ENCODE data around the gene DUSP7. TPM values are rescaled to one million over a fixed set of nuclear protein-coding genes. Genes with fewer than 3 reads are reported as not detected.

The DUSP7 gene
- total RNA-seq, 4 donors from 2014 or later, result 14.0 to 39.7 (median 26.3) TPM

DNA sequence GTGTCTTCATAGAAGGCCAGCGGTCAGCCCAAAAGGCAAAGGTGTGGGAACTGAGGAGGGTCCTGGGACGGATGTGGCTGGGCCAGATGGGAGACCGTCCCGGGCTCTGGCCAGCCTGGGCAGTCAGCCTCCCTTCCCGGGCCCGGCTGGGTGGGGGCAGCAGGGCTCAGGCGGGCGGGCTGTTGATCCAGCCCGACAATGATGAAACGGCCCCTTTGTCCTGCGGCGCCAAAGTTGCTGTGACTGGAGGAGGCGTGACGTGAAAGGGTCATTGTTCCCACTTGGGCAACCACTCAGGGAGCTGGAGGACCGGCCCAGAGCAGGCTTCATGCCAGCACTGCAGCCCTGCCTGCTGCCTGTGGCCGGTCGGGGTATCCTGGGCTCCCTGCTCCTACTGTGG, 16.5 kb downstream of the DUSP7 start:
- in situ Hi-C loops (cut with MboI; ENCODE audit: low sequenced_read_pairs in 4 of 4), result no loop called here

GRCh38 chr3:52039426-52039825, 16.9 kb downstream of the DUSP7 start:
- Histone ChIP-seq H3K9me3 (no peaks in the 10 kb centered on the region), H3K36me3 (no peaks in the 10 kb centered on the region), H3K27ac (peak overlapping the region; percentile 67 to 74 (median 70)), H3K27me3 (no peaks in the 10 kb centered on the region), H3K4me3 (no peak overlapping the region), H3K4me1 (peaks cover 25% of the 10 kb centered on the region in 2 donors)
- intact Hi-C loops (cut with DNase I; ENCODE audit: low total_unique reads), result no loop called here
- DNase-seq (no peak), ATAC-seq (peak in 1 of 2 donors; percentile 2)
- in situ Hi-C loops (cut with MboI; ENCODE audit: low sequenced_read_pairs in 4 of 4), result no loop called here
- no peak for TF ChIP-seq POLR2A (IDR thresholded peaks at IDR 0.05)
- TF ChIP-seq, protein P1, sequence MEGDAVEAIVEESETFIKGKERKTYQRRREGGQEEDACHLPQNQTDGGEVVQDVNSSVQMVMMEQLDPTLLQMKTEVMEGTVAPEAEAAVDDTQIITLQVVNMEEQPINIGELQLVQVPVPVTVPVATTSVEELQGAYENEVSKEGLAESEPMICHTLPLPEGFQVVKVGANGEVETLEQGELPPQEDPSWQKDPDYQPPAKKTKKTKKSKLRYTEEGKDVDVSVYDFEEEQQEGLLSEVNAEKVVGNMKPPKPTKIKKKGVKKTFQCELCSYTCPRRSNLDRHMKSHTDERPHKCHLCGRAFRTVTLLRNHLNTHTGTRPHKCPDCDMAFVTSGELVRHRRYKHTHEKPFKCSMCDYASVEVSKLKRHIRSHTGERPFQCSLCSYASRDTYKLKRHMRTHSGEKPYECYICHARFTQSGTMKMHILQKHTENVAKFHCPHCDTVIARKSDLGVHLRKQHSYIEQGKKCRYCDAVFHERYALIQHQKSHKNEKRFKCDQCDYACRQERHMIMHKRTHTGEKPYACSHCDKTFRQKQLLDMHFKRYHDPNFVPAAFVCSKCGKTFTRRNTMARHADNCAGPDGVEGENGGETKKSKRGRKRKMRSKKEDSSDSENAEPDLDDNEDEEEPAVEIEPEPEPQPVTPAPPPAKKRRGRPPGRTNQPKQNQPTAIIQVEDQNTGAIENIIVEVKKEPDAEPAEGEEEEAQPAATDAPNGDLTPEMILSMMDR (IDR thresholded peaks at IDR 0.05 in 4 of 5, conservative IDR thresholded peaks at IDR 0.05 in 1 of 5), result no peak

More for the DNA sequence above, 16.5 kb downstream of the DUSP7 start:
- Histone ChIP-seq H3K27ac (peak overlapping the region; percentile 67 to 74 (median 70)), H3K36me3 (no peaks in the 10 kb centered on the region), H3K27me3 (no peaks in the 10 kb centered on the region), H3K4me1 (peaks cover 25% of the 10 kb centered on the region in 2 donors), H3K4me3 (no peak overlapping the region), H3K9me3 (no peaks in the 10 kb centered on the region)
- DNase-seq (peak in 1 of 2 donors; percentile 75), ATAC-seq (peak; percentile 66 to 81)
- intact Hi-C loops (cut with DNase I; ENCODE audit: low total_unique reads), result no loop called here
- TF ChIP-seq POLR2A (IDR thresholded peaks at IDR 0.05), result peak; percentile 21 to 47
- TF ChIP-seq, protein P1 (IDR thresholded peaks at IDR 0.05 in 4 of 5, conservative IDR thresholded peaks at IDR 0.05 in 1 of 5), result no peak

GRCh38 chr3:52038227-52038626, 18.1 kb downstream of the DUSP7 start:
- ATAC-seq (no peak), DNase-seq (no peak)
- Histone ChIP-seq H3K27me3 (no peaks in the 10 kb centered on the region), H3K27ac (no peak overlapping the region), H3K9me3 (no peaks in the 10 kb centered on the region), H3K36me3 (no peaks in the 10 kb centered on the region), H3K4me3 (no peak overlapping the region), H3K4me1 (peaks cover 17 to 19% of the 10 kb centered on the region in 2 donors)
- intact Hi-C loops (cut with DNase I; ENCODE audit: low total_unique reads), result no loop called here
- in situ Hi-C loops (cut with MboI; ENCODE audit: low sequenced_read_pairs in 4 of 4), result no loop called here
- TF ChIP-seq POLR2A (IDR thresholded peaks at IDR 0.05), result no peak
- TF ChIP-seq, protein P1 (IDR thresholded peaks at IDR 0.05 in 4 of 5, conservative IDR thresholded peaks at IDR 0.05 in 1 of 5), result no peak

- H3K27me3 ChIP-seq, result no peaks in the 10 kb centered on the region
- H3K9me3 ChIP-seq, result no peaks in the 10 kb centered on the region
- H3K36me3 ChIP-seq, result no peaks in the 10 kb centered on the region
- H3K27ac ChIP-seq, result no peak overlapping the region
- H3K4me3 ChIP-seq, result no peak overlapping the region
- in situ Hi-C loops (cut with MboI; ENCODE audit: low sequenced_read_pairs in 4 of 4) (no loop called here), intact Hi-C loops (cut with DNase I; ENCODE audit: low total_unique reads) (no loop called here)
- no peak for TF ChIP-seq POLR2A (IDR thresholded peaks at IDR 0.05)
- TF ChIP-seq, protein P1 (IDR thresholded peaks at IDR 0.05 in 4 of 5, conservative IDR thresholded peaks at IDR 0.05 in 1 of 5), result no peak
- ATAC-seq, result no peak
- peaks cover 25% of the 10 kb centered on the region in 2 donors for H3K4me1 ChIP-seq
- no peak for DNase-seq
These were observed 19.1 kb downstream of the DUSP7 start for GRCh38 chr3:52037291-52037690.

DNA sequence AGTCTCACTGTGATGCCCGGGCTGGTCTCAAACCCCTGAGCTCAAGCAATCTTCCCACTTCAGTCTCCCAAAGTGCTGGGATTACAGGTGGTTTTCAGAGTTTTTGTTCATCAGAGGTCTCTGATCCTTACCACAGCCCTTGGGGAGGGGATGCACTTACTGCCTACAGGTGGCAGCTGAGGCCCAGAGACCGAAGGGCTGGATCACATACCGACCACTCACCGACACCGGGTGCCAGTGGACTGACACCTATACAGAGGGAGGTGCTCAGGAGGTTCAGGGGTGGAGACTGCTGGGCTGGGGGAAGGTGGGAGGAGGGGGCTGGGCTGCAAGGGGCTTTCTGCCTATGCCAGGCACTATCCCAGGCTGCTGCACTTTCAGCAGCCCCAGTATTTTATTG, 19.5 kb downstream of the DUSP7 start:
- H3K9me3 ChIP-seq, result no peaks in the 10 kb centered on the region

More for the DNA sequence above, 19.5 kb downstream of the DUSP7 start:
- DNase-seq (no peak), ATAC-seq (no peak)
- Histone ChIP-seq H3K36me3 (no peaks in the 10 kb centered on the region), H3K4me1 (peaks cover 28 to 29% of the 10 kb centered on the region in 2 donors), H3K4me3 (no peak overlapping the region), H3K27ac (no peak overlapping the region), H3K27me3 (no peaks in the 10 kb centered on the region)
- TF ChIP-seq POLR2A (IDR thresholded peaks at IDR 0.05), result no peak
- TF ChIP-seq, protein P1 (IDR thresholded peaks at IDR 0.05 in 4 of 5, conservative IDR thresholded peaks at IDR 0.05 in 1 of 5), result no peak
- intact Hi-C loops (cut with DNase I; ENCODE audit: low total_unique reads), result no loop called here
- in situ Hi-C loops (cut with MboI; ENCODE audit: low sequenced_read_pairs in 4 of 4), result no loop called here
